Activated CD8-positive, alpha-beta memory T cell treated with anti-CD3 and anti-CD28 coated beads, Interleukin-2, amount 10 ng/mL, durations not matched to agents 7 days and 5 days (primary cell): ENCODE results near the gene PDSS1. TPM values are rescaled to one million over a fixed set of nuclear protein-coding genes. Genes with fewer than 3 reads are reported as not detected.

Source experiments
- ATAC-seq: fragments of 150-1000 bp; cut with Tn5 transposase; one replicate; pipeline ENCODE4 v1.10.0; 2021; ENCODE audit warnings: moderate library complexity
- CTCF ChIA-PET: fragments of 350-600 bp; sonication (Branson Sonifier 250); formaldehyde crosslinking; loops from one replicate; lab custom pipeline; 2021; ENCODE audit warnings: antibody characterized with exemption; lab: Charles Lee
- DNase-seq: peaks from one replicate; pipeline ENCODE4 v3.0.0-alpha.2; 2020
- H3K27ac Mint-ChIP-seq: one replicate; pipeline ENCODE4 v1.8.0; 2021; ENCODE audit warnings: mild to moderate bottlenecking, mixed read lengths
- H3K27me3 Mint-ChIP-seq: one replicate; pipeline ENCODE4 v1.8.0; 2021; ENCODE audit warnings: mixed read lengths
- H3K36me3 Mint-ChIP-seq: one replicate; pipeline ENCODE4 v1.8.0; 2021; ENCODE audit warnings: mild to moderate bottlenecking, mixed read lengths
- H3K4me1 Mint-ChIP-seq: one replicate; pipeline ENCODE4 v1.8.0; 2021; ENCODE audit warnings: mixed read lengths
- H3K4me3 Mint-ChIP-seq: one replicate; pipeline ENCODE4 v1.8.0; 2021; ENCODE audit warnings: mild to moderate bottlenecking, moderate library complexity, mixed read lengths
- H3K9me3 Mint-ChIP-seq: one replicate; pipeline ENCODE4 v1.8.0; 2022; ENCODE audit warnings: low read depth, mixed read lengths
- total RNA-seq, 2 experiments: library from RNA; stranded (reverse); gene quantifications; one replicate each; pipeline ENCODE4 v1.2.3, GENCODE V29; 2021

The PDSS1 gene
- total RNA-seq, 2 experiments from 2014 or later: 19.3 to 24.1 TPM

GRCh38 chr10:26706206-26706605 is 8.7 kb downstream of the PDSS1 start:
- Mint-ChIP-seq H3K4me3 (no peak overlapping the region), H3K36me3 (peaks cover 64% of the 10 kb centered on the region), H3K9me3 (no peaks in the 10 kb centered on the region), H3K4me1 (peaks cover 45% of the 10 kb centered on the region), H3K27me3 (no peaks in the 10 kb centered on the region), H3K27ac (peak overlapping the region; percentile 58)
- CTCF ChIA-PET: no interaction called here
- DNase-seq: no peak
- ATAC-seq: peak; percentile 20

GRCh38 chr10:26706936-26707335 is 9.4 kb downstream of the PDSS1 start:
- no peak for DNase-seq
- Mint-ChIP-seq H3K4me3 (no peak overlapping the region), H3K27me3 (no peaks in the 10 kb centered on the region), H3K36me3 (peaks cover 67% of the 10 kb centered on the region), H3K27ac (no peak overlapping the region), H3K9me3 (no peaks in the 10 kb centered on the region), H3K4me1 (peaks cover 42% of the 10 kb centered on the region)
- no peak for ATAC-seq
- CTCF ChIA-PET: interaction anchor here (1.6 kb wide), 1 partner anchor 24 kb away, joined by 3 read pairs; no protein-coding TSS in a partner anchor

GRCh38 chr10:26711324-26711723 is 13.8 kb downstream of the PDSS1 start:
- CTCF ChIA-PET: no interaction called here
- Mint-ChIP-seq H3K9me3 (no peaks in the 10 kb centered on the region), H3K4me3 (no peak overlapping the region), H3K4me1 (peaks cover 22% of the 10 kb centered on the region), H3K27me3 (no peaks in the 10 kb centered on the region), H3K27ac (peak overlapping the region; percentile 8), H3K36me3 (peaks cover 62% of the 10 kb centered on the region)
- ATAC-seq: no peak
- DNase-seq: no peak

DNA sequence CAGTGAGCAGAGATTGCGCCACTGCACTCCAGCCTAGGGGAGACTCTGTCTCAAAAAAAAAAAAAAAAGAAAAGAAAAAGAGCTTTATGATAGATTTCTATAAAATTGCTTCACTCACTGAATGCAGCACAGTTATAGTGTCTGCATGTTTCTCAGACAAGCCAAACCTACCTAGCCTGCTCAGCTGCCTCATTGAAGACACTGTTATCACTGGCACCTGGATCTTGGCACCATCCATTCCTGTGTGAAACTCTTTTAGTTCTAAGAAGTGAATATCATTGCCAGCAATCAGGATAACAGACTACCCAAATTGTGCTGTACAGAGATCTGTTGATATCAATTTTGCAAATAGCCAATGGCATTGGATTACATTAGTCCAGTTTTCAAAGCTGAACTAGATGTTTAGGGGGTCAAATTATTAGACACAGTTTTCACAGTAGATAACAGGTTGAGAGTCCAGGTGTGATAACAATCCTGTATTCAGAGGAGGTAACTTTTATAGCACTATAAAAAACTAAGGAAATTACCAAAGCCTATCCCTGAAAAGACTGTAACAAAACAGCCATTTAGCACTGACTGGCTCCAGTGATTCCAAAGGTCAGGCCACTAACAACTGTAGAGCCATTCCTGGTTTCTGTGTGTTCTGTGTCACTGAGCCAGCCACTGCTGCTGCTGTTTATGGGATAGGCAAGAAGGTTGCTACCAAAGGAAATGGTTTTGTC is 17.1 kb downstream of the PDSS1 start:
- Mint-ChIP-seq H3K4me3 (no peak overlapping the region), H3K27ac (peak overlapping the region; percentile 52), H3K9me3 (no peaks in the 10 kb centered on the region), H3K27me3 (no peaks in the 10 kb centered on the region), H3K36me3 (peaks cover 52% of the 10 kb centered on the region), H3K4me1 (peaks cover 8% of the 10 kb centered on the region)
- no peak for ATAC-seq
- CTCF ChIA-PET: interaction anchor here (4.6 kb wide), 1 partner anchor 12 kb away, joined by 21 read pairs; no protein-coding TSS in a partner anchor
- no peak for DNase-seq

DNA sequence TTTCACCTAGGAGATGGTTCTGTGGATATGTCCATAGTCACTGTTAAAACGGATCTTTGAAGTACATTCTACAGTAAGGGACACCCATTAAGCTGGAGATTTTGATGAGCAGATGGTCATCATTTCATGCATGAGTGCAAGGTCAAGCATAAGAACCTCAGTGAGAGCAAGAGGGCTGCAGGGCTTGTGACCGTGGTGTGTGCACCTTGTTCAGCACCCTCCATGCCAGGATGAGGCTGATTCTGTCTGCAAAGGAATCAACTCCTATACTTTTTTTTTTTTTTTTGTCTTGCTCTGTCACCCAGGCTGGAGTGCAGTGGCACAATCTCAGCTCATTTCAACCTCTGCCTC is 17.6 kb downstream of the PDSS1 start:
- Mint-ChIP-seq H3K27ac (no peak overlapping the region), H3K9me3 (no peaks in the 10 kb centered on the region), H3K36me3 (peaks cover 56% of the 10 kb centered on the region), H3K4me1 (peaks cover 10% of the 10 kb centered on the region), H3K4me3 (no peak overlapping the region), H3K27me3 (no peaks in the 10 kb centered on the region)
- CTCF ChIA-PET: interaction anchor here (0.9 to 4.6 kb wide), 2 partner anchors 11 to 141 kb away, joined by 4 to 21 read pairs; no protein-coding TSS in a partner anchor
- DNase-seq (no peak), ATAC-seq (no peak)

DNA sequence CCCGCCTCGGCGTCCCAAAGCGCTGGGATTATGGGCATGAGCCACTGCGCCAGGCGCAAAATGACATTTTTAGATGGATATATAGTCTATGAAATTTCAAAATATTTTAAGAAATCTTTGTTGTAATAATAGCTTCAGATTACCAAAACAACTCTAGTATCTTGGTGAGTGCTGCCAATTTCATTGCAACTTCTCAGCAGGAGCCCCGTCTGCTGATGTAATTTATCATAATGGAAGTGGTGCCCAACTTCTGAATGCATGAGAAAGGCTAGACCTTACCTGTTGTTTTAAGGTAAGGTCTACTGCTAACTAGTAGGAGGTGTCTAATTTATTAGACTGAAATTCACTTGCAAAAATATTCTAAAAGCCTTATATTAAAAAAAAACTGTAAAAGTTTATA is 20.0 kb downstream of the PDSS1 start:
- CTCF ChIA-PET: interaction anchor here (4.6 kb wide), 1 partner anchor 9 kb away, joined by 21 read pairs; no protein-coding TSS in a partner anchor
- Mint-ChIP-seq H3K27me3 (no peaks in the 10 kb centered on the region), H3K4me3 (no peak overlapping the region), H3K36me3 (peaks cover 46% of the 10 kb centered on the region), H3K4me1 (peaks cover 18% of the 10 kb centered on the region), H3K9me3 (no peaks in the 10 kb centered on the region), H3K27ac (no peak overlapping the region)
- DNase-seq (no peak), ATAC-seq (no peak)

DNA sequence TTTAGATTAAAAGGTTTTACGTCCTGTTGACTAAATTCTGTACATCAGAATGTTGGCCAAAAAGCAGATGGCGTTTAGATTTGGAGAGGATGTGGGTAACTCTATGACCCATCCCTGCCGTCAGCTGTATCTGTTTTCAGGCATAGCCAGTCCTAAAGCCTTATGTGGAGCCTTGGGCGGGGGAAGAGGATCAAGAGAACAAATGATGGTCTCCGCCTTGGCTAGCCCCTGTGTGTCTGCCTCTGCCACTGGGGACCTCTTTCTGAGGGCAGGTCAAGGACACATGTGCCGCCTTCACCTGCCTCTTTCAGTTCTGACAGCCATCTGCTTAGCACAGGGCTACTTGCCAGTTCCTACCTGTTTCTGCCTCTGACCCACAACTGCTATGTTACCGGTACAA is 24.1 kb downstream of the PDSS1 start:
- CTCF ChIA-PET: interaction anchor here (0.7 to 1.5 kb wide), 3 partner anchors 9 to 386 kb away, joined by 3 to 4 read pairs (median 3); partner anchors contain the start of gene ABI1
- Mint-ChIP-seq H3K27ac (peak overlapping the region; percentile 98), H3K4me1 (peaks cover 22% of the 10 kb centered on the region), H3K4me3 (peak overlapping the region; percentile 15), H3K27me3 (no peaks in the 10 kb centered on the region), H3K9me3 (no peaks in the 10 kb centered on the region), H3K36me3 (peaks cover 49% of the 10 kb centered on the region)
- ATAC-seq (peak; percentile 96), DNase-seq (peak; percentile 90)

DNA sequence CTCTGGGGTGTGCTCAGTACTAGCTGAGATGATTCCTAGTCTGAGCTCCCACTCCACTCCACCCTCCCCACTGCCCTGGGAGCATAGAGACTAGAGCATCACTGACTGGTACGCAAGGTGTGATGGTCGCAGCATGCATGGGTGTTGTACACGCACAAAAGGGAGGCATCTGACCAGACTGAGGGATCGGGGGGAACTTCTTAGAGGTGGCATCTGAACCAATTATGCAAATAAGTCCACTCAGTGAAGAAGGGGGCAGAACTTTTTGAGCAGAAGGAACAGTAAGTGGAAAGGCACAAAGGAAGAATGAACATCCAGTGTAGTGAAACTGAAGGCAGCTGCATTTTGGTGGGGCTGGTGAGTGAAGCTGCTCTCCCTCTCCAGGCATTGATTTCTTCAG is 25.5 kb downstream of the PDSS1 start:
- H3K27me3 Mint-ChIP-seq: no peaks in the 10 kb centered on the region
- no peak for DNase-seq
- H3K9me3 Mint-ChIP-seq: no peaks in the 10 kb centered on the region
- CTCF ChIA-PET: interaction anchor here (0.9 to 1.4 kb wide), 3 partner anchors 12 to 159 kb away, joined by 3 to 9 read pairs (median 3); no protein-coding TSS in a partner anchor
- H3K4me1 Mint-ChIP-seq: peaks cover 22% of the 10 kb centered on the region
- peak overlapping the region; percentile 57 for H3K27ac Mint-ChIP-seq
- H3K4me3 Mint-ChIP-seq: no peak overlapping the region
- peaks cover 50% of the 10 kb centered on the region for H3K36me3 Mint-ChIP-seq
- no peak for ATAC-seq

DNA sequence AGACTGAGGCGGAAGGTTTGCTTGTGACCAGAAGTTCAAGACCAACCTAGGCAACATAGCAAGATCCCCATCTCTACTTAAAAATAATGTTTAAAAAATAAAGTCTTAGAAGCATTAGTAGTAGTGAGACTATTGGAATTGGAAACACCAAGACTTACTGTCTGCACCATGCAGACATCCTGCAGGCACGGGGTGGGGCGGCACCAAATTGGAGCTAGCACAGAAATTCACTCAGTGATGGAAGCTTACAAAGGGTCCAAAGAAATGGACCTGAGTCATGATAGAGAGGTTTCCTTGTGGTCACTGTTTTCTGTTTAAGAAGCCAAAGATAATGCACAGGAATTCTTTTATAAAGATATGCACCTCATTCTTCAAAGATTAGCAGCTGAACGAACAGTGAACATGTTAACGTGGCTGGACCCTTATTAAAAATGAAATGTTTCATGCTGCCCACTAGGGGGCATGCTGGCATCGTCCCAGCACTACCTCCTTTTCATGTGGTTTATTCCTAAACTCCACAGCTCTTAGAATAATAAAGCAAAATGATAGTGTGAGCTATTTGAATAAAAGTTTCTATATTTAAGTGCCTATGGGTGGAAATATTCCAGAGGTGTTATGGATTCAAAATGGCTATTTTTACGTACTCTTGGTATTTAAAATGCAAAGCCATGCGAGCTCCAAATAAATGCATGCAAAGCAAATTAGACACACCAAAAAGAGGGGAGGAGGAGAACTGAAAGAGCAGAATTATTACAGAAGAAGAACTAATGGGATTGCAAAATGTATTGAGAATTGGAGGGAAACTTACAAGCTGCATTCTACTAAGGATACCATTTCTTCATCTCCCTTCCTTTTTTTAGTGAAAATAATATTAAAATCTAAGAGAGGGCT is 28.6 kb downstream of the PDSS1 start:
- H3K27ac Mint-ChIP-seq: peak overlapping the region; percentile 28
- peaks cover 18% of the 10 kb centered on the region for H3K4me1 Mint-ChIP-seq
- H3K4me3 Mint-ChIP-seq: no peak overlapping the region
- H3K36me3 Mint-ChIP-seq: peaks cover 40% of the 10 kb centered on the region
- CTCF ChIA-PET: interaction anchor here (0.6 to 3.5 kb wide), 30 partner anchors 10 to 405 kb away, joined by 3 to 65 read pairs (median 4); partner anchors contain the start of genes ABI1 and PDSS1
- no peaks in the 10 kb centered on the region for H3K9me3 Mint-ChIP-seq
- no peak for ATAC-seq
- peak; percentile 55 for DNase-seq
- no peaks in the 10 kb centered on the region for H3K27me3 Mint-ChIP-seq

GRCh38 chr10:26727005-26727404 is 29.5 kb downstream of the PDSS1 start:
- peaks cover 8% of the 10 kb centered on the region for H3K4me1 Mint-ChIP-seq
- peaks cover 44% of the 10 kb centered on the region for H3K36me3 Mint-ChIP-seq
- H3K27me3 Mint-ChIP-seq: no peaks in the 10 kb centered on the region
- no peak overlapping the region for H3K4me3 Mint-ChIP-seq
- CTCF ChIA-PET: interaction anchor here (0.7 to 3.5 kb wide), 19 partner anchors 9 to 480 kb away, joined by 3 to 65 read pairs (median 4); partner anchors contain the start of genes ABI1 and YME1L1
- DNase-seq: no peak
- H3K9me3 Mint-ChIP-seq: no peaks in the 10 kb centered on the region
- no peak for ATAC-seq
- no peak overlapping the region for H3K27ac Mint-ChIP-seq

DNA sequence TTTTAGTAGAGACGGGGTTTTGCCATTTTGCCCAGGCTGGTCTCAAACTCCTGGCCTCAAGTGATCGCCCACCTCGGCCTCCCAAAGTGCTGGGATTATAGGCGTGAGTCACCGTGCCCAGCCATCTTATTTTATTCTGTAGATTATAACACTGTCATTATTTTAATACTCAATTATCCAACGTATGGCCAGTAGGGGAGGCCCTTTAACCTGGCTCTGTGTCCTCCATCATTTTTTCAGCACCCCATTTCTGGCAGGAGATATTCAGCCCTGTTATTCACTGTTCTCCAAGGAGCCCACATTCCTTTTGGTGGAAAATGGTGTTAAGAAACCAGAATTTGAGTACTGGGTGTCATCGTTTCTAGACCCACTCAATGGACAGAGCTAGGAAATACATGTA is 31.5 kb downstream of the PDSS1 start:
- Mint-ChIP-seq H3K36me3 (peaks cover 43% of the 10 kb centered on the region), H3K4me3 (no peak overlapping the region), H3K27ac (no peak overlapping the region), H3K9me3 (no peaks in the 10 kb centered on the region), H3K4me1 (peaks cover 8% of the 10 kb centered on the region), H3K27me3 (no peaks in the 10 kb centered on the region)
- ATAC-seq (no peak), DNase-seq (no peak)
- CTCF ChIA-PET: interaction anchor here (0.7 to 3.5 kb wide), 5 partner anchors 11 to 153 kb away, joined by 3 to 27 read pairs (median 4); partner anchors contain the start of gene ABI1

DNA sequence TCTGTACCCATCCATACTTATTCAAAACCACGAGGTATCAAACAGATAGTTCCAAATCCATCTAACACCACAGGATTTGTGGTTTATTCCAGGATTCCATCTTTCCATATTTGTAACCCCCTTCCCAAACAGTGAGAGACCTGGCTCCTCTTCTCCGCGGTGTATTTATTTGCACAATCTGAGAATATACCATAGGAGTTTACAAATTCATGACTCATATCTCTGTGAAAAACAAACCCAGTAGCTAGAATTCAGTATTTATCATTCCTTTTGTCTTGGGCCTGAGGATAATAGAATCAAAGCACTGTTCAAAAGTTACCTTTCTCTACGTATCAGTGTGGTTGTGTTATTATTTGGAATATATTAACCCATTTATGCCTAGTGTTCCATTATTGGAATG is 31.9 kb downstream of the PDSS1 start:
- H3K27ac Mint-ChIP-seq: no peak overlapping the region
- no peaks in the 10 kb centered on the region for H3K9me3 Mint-ChIP-seq
- ATAC-seq (no peak), DNase-seq (no peak)
- CTCF ChIA-PET: interaction anchor here (0.7 to 1.9 kb wide), 4 partner anchors 23 to 153 kb away, joined by 3 to 6 read pairs (median 4); partner anchors contain the start of gene ABI1
- no peaks in the 10 kb centered on the region for H3K27me3 Mint-ChIP-seq
- peaks cover 40% of the 10 kb centered on the region for H3K36me3 Mint-ChIP-seq
- no peak overlapping the region for H3K4me3 Mint-ChIP-seq
- H3K4me1 Mint-ChIP-seq: peaks cover 8% of the 10 kb centered on the region

- H3K4me1 Mint-ChIP-seq: peaks cover 12% of the 10 kb centered on the region
- H3K27ac Mint-ChIP-seq: no peak overlapping the region
- H3K36me3 Mint-ChIP-seq: peaks cover 42% of the 10 kb centered on the region
- DNase-seq: no peak
- H3K27me3 Mint-ChIP-seq: no peaks in the 10 kb centered on the region
- no peak overlapping the region for H3K4me3 Mint-ChIP-seq
- H3K9me3 Mint-ChIP-seq: no peaks in the 10 kb centered on the region
- CTCF ChIA-PET: interaction anchor here (1.1 to 1.2 kb wide), 2 partner anchors 9 to 152 kb away, joined by 3 read pairs; no protein-coding TSS in a partner anchor
- ATAC-seq: no peak
Observed at GRCh38 chr10:26730552-26730951, 33.1 kb downstream of the PDSS1 start.
